ENCODE measurements around the gene CCNL2. TPM values are rescaled to one million over a fixed set of nuclear protein-coding genes. Genes with fewer than 3 reads are reported as not detected.
A peak's percentile ranks its signal among the peaks of the same experiment; 100 is the strongest.
"Not testable (repeated sequence)": the region's sequence is repeated elsewhere in the genome, so short reads cannot be mapped to it uniquely, and the experiment has no call there.

Gene CCNL2
- polyA plus RNA-seq, 3 donors from 2014 or later, result 16.7 to 34.6 (median 22.0) TPM

DNA sequence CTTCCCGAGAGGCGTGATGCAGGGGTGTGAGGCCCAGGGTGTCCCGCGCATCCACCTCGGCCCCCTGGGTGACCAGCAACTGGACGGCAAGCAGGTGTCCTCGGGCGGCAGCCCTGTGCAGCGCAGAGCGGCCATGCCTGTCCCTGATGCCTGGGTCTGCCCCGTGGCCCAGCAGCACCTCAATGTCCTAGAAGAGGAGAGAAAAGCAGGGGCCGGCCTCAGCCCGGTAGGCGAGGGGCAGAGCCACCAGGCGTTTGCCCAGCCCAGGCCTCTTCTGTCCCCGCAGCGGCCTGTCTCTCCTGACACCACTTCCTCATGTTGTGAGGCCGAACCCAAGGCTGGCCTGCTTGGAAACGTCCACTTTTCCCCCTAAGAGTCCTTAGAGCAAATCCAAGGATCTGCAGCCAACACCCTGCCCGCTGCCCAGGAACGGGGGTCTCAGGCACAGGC is 20.3 kb upstream of the CCNL2 start:
- DNase-seq, result no peak
- no peaks in the 10 kb centered on the region for H3K9me3 Mint-ChIP-seq
- no peak overlapping the region for H3K27ac Mint-ChIP-seq

DNA sequence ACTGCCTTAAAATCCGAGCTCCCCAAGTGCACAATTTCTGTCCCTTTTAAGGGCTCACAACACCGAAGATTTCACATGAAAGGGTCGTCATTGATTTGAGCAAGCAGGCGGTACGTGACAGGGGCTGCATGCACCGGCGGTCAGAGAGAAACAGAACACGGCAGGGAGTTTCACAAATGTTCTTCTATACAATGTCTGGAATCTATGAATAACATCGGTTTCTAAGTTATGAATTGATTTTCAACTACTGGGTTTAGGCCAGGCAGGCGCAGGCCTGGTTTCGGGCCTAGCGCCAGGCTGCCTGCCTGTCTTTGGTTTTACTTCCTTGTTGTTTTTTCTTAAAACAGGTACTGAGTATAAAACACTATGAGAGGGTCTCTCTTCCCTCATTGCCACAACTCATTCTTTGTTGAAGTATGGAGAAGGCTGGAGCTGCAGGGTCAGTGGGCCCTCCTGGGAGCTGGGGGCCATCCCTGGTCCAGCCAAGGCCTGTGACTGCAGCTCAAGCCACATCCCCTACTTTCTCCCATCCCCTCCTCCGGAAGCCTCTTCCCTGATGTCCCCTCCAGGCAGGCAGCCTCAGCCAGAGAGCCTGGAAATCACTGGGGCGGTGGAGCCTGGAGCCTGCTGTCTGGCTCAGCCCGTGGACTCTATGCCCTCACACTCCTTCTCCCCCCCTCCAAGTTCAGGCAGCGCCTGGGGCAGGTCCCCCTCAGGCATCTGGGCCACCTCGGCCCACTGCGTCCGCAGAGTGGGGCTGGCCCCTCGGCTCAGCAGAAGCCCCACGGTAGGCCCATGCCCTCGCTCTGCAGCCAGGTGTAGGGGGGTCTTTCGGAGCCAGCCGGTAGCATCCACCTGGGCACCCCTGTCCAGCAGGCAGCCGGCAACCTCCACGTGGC is 19.6 kb upstream of the CCNL2 start:
- Mint-ChIP-seq H3K27ac (no peak overlapping the region), H3K27me3 (ENCODE audit: low read depth in 3 of 3) (peaks cover 3 to 11% (median 6%) of the 10 kb centered on the region in 3 donors), H3K4me1 (no peaks in the 10 kb centered on the region), H3K9me3 (no peaks in the 10 kb centered on the region), H3K36me3 (no peaks in the 10 kb centered on the region), H3K4me3 (no peak overlapping the region)
- DNase-seq, result no peak

More for the DNA sequence above, 20.3 kb upstream of the CCNL2 start:
- peaks cover 3 to 11% (median 8%) of the 10 kb centered on the region in 3 donors for H3K27me3 Mint-ChIP-seq (ENCODE audit: low read depth in 3 of 3)
- no peaks in the 10 kb centered on the region for H3K4me1 Mint-ChIP-seq
- no peaks in the 10 kb centered on the region for H3K36me3 Mint-ChIP-seq
- H3K4me3 Mint-ChIP-seq, result no peak overlapping the region

DNA sequence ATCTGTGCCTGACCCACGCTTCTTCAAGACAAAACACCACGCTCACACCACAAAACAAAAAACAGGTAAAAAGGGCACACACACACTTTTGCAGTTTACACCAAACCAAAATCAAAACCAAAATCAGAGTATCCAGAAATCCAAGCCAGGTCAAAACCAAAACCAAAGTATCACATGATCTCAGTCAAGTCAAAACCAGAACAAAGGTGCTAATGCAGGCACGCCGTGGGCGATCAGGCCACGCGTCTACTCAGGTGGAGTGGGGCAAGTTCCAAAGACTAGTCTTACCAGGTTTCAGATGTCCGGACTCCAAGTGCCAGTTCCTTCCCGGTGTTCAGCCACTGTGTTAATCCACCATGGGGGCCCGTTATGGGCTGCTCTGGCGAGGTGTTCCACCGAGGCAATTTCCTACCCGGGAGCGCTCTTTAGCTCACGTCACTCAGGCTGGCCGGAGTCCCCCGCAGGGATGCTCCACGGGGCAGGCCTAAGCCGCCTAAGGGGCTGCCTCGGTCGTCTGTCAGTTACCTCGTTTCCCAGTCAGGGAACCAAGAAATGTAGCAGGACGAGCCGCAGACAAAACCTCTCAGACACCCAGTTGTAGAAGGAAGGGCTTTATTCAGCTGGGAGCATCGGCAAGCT is 18.8 kb upstream of the CCNL2 start:
- peak overlapping the region in 1 of 6 donors; percentile 15 for H3K27ac Mint-ChIP-seq
- DNase-seq; H3K36me3 Mint-ChIP-seq; H3K9me3 Mint-ChIP-seq; H3K4me1 Mint-ChIP-seq; H3K27me3 Mint-ChIP-seq (ENCODE audit: low read depth in 3 of 3); H3K4me3 Mint-ChIP-seq: not testable (repeated sequence)

DNA sequence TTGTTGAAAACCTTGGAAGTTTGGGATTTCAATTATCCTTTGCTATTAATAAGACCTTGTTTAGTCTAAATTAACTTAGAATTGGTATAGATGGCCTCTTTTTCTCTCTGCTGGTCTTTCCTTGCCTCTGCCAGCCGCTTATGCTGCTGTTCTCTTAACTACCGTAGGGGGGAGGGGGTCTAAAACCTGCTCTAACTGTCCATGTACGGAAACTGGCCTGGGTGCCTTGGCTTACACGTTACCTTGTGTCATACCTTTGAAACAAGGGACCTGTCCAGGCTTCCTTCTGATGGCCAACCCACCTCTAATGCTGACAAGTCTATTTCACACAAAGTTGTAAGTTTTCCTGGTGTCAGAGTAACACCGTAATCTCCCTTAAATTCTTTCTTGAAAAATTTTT is 18.3 kb upstream of the CCNL2 start:
- not testable (repeated sequence) for DNase-seq; H3K4me1 Mint-ChIP-seq; H3K9me3 Mint-ChIP-seq; H3K4me3 Mint-ChIP-seq; H3K36me3 Mint-ChIP-seq; H3K27me3 Mint-ChIP-seq (ENCODE audit: low read depth in 3 of 3); H3K27ac Mint-ChIP-seq

DNA sequence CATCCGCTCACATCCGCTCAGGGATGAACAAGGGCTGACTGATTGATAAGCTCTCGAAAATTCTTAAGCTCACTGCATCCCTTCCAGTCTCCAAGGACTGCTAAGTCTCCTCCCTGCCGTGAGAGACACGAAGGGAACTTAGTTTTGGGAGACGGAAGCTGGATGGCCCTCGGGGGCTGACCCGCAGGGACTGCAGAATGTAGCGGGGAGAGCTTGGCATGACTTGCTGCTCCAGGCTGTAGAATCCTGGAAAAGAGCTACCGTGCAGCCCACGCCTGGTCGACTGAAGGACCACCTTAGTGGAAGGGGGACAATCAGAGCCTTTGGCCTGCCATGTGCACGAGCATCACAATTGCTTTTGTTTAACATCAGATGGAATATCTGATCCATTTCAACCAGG is 16.6 kb upstream of the CCNL2 start:
- Mint-ChIP-seq H3K36me3 (no peaks in the 10 kb centered on the region), H3K4me1 (no peaks in the 10 kb centered on the region), H3K9me3 (peaks cover 0 to 2% (median 0%) of the 10 kb centered on the region in 6 donors), H3K27ac (no peak overlapping the region), H3K27me3 (ENCODE audit: low read depth in 3 of 3) (peaks cover 0 to 6% (median 6%) of the 10 kb centered on the region in 3 donors), H3K4me3 (no peak overlapping the region)
- no peak for DNase-seq

DNA sequence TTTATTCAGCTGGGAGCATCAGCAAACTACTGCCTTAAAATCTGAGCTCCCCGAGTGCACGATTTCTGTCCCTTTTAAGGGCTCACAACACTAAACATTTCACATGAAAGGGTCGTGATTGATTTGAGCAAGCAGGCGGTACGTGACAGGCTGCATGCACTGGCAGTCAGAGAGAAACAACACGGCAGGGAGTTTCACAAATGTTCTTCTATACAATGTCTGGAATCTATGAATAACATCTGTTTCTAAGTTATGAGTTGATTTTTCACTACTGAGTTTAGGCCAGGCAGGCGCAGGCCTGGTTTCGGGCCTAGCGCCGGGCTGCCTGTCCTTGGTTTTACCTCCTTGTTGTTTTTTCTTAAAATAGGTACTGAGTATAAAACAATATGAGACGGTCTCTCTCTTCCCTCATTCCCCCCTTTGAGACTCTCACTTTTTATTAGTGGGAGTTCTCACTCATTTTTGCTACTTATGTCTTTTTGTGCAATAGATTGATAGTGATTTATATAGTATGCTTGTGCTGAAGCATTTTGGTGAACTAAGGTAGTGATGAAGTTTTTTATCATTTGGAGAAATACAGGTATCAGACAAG is 13.3 kb upstream of the CCNL2 start:
- DNase-seq; H3K27me3 Mint-ChIP-seq (ENCODE audit: low read depth in 3 of 3); H3K27ac Mint-ChIP-seq; H3K9me3 Mint-ChIP-seq; H3K36me3 Mint-ChIP-seq; H3K4me3 Mint-ChIP-seq: not testable (repeated sequence)
- H3K4me1 Mint-ChIP-seq, result peaks cover 7 to 11% of the 10 kb centered on the region in 2 donors

DNA sequence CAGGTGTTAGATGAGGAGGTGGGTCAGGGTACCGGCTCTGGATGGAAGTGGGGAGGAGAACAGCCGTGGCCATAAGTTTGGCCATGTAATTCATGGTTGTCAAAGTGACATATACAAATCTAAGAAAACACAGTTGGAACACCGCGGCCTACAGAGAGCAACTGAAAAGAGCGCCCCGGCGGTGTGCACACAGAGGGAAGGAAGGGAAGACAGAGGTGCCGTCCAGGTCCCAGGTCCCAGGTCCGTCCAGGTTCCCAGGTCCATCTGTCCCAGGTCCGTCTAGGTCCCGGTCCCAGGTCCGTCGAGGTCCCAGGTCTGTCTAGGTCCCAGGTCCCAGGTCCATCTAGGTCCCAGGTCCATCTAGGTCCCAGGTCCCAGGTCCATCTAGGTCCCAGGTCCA is 12.5 kb upstream of the CCNL2 start:
- peaks cover 0 to 2% (median 0%) of the 10 kb centered on the region in 6 donors for H3K9me3 Mint-ChIP-seq
- peaks cover 0 to 5% (median 5%) of the 10 kb centered on the region in 3 donors for H3K27me3 Mint-ChIP-seq (ENCODE audit: low read depth in 3 of 3)
- no peak overlapping the region for H3K4me3 Mint-ChIP-seq
- H3K4me1 Mint-ChIP-seq, result peaks cover 7 to 15% of the 10 kb centered on the region in 2 donors
- no peaks in the 10 kb centered on the region for H3K36me3 Mint-ChIP-seq
- H3K27ac Mint-ChIP-seq, result no peak overlapping the region
- no peak for DNase-seq

DNA sequence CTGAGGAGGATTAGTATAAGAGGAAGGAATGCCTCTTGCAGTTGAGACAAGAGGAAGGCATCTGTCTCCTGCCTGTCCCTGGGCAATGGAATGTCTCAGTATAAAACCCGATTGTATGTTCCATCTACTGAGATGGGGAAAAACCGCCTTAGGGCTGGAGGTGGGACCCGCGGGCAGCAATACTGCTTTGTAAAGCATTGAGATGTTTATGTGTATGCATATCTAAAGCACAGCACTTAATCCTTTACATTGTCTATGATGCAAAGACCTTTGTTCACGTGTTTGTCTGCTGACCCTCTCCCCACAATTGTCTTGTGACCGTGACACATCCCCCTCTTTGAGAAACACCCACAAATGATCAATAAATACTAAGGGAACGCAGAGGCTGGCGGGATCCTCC is 11.1 kb upstream of the CCNL2 start:
- not testable (repeated sequence) for H3K27me3 Mint-ChIP-seq (ENCODE audit: low read depth in 3 of 3); H3K9me3 Mint-ChIP-seq; DNase-seq; H3K27ac Mint-ChIP-seq; H3K4me3 Mint-ChIP-seq; H3K36me3 Mint-ChIP-seq
- peaks cover 20 to 27% of the 10 kb centered on the region in 2 donors for H3K4me1 Mint-ChIP-seq

DNA sequence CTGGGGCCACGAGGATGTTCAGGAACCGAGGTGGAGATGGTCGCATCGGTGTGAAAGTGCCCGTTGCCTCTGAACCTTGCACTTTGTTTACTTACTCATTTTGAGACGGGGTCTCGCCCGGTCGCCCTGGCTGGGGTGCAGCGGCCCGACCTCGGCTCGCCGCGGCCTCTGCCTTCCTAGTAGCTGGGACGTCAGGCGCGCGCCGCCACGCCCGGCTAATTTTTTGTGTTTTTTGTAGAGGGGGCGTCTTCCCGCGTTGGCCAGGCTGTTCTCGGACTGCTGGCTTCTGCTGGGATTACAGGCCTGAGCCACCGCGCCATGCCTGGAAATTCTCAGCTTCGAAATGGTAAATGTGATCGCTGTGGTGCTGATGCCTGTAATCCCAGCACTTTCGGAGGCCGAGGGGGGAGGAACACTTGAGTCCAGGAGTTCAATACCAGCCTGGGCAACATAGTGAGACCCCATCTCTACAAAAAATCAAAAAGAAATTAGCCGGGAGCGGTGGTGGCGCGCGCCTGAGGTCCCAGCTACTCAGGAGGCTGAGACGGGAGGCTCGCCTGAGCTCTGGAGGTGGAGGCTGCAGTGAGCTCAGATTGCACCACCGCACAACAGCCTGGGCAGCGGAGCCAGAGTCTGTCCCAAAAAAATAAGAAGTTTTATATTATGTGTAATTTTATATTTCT is 8.6 kb upstream of the CCNL2 start:
- peaks cover 26 to 33% of the 10 kb centered on the region in 2 donors for H3K4me1 Mint-ChIP-seq
- peaks cover 5 to 9% (median 5%) of the 10 kb centered on the region in 3 donors for H3K27me3 Mint-ChIP-seq (ENCODE audit: low read depth in 3 of 3)
- H3K36me3 Mint-ChIP-seq, result peaks cover 5 to 10% (median 7%) of the 10 kb centered on the region in 3 donors
- peak overlapping the region; percentile 74 to 93 (median 93) for H3K4me3 Mint-ChIP-seq
- DNase-seq, result no peak
- H3K9me3 Mint-ChIP-seq, result peaks cover 0 to 2% (median 0%) of the 10 kb centered on the region in 6 donors
- H3K27ac Mint-ChIP-seq, result peak overlapping the region; percentile 70 to 89 (median 82)

DNA sequence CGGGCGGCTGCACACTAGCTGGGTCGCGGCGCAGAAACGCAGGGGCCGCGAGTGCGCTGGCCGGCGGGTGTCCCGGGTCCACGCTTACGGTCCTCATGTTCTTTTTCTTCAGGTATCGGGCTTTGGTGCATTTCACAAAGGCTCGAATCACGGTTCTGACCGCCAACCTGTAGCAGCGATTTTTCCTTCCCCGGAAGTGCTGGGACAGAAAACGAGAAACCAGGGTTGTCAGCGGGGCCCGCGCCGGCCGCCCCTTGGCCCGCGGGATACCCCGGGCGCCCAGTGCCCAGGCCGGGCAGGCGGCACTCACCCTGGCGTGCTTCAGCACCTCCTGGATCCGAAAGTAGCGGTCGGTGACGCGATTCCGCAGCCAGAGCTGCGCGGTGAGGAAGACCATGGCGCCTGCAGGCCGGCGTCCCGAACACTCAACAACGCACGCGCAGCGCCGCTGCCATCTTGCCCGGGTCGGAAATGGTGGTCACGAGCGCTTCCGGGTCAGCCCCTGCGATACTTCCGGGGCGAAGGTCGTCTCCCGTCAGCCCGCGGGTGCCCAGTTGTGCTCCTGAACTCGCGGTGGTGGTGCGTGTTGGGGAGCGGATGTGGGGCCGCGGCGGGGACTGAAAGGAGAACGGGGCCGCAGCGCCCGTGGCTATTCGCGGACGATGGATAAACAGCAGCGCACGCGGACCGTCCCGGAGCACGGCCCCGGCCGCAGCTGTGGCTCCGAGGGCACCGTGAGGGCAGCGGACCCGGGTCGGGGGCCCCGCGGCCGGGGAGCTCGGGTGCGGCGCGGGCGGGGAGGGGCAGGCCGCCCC is 7.9 kb upstream of the CCNL2 start, which contains the start of gene MRPL20:
MRPL20 (minus strand) TSS at position 473 of the 815 bp plus-strand sequence; CDS start at position 397, 76 bp downstream.
- Mint-ChIP-seq H3K27ac (peak within 1 kb of the TSS; percentile 76 to 94 (median 91)), H3K4me1 (peaks cover 26 to 36% of the 10 kb centered on the region in 2 donors)

DNA sequence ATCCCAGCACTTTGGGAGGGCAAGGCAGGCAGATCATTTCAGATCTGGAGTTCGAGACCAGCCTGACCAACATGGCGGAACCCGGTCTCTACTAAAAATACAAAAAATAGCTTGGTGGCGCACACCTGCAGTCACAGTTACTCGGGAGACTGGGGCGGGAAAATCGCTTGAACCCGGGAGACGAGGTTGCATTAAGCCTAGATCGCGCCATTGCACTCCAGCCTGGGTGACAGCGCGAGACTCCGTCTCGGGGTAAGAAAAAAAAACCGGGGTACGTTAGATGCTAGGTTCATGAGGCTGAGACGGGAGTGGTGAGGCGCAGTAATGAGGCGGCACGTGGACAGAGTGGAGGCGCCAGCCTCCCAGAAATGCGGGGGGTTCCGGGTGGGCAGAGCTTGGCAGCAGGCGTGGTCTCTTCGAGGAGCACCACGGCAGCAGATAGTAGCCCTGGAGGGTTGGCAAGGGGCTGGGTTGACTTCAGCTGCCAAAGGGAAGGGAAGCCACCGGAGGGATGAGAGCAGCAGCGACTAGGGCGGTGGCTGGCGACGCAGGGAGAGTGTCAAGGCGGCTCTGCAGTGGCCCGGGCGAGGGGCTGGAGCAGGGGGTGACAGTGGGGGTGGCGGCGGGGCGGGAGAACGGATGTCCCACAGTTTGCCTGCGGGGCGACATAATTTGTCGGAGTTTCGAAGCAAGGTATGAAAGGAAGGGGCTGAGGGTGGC is 7.1 kb upstream of the CCNL2 start:
- no peaks in the 10 kb centered on the region for H3K9me3 Mint-ChIP-seq
- peaks cover 7 to 21% (median 10%) of the 10 kb centered on the region in 3 donors for H3K36me3 Mint-ChIP-seq
- peaks cover 28 to 43% of the 10 kb centered on the region in 2 donors for H3K4me1 Mint-ChIP-seq
- H3K4me3 Mint-ChIP-seq, result peak overlapping the region; percentile 91 to 94 (median 93)
- peak overlapping the region; percentile 52 to 93 (median 86) for H3K27ac Mint-ChIP-seq
- peaks cover 5 to 12% (median 7%) of the 10 kb centered on the region in 3 donors for H3K27me3 Mint-ChIP-seq (ENCODE audit: low read depth in 3 of 3)
- DNase-seq, result no peak

More for the DNA sequence above, 7.9 kb upstream of the CCNL2 start, which contains the start of gene MRPL20:
- Mint-ChIP-seq H3K36me3 (peaks cover 7 to 15% (median 9%) of the 10 kb centered on the region in 3 donors), H3K4me3 (peak within 1 kb of the TSS; percentile 91 to 94 (median 93)), H3K9me3 (no peaks in the 10 kb centered on the region), H3K27me3 (ENCODE audit: low read depth in 3 of 3) (peaks cover 5 to 10% (median 5%) of the 10 kb centered on the region in 3 donors)
- peak; percentile 95 to 96 (median 95) for DNase-seq

DNA sequence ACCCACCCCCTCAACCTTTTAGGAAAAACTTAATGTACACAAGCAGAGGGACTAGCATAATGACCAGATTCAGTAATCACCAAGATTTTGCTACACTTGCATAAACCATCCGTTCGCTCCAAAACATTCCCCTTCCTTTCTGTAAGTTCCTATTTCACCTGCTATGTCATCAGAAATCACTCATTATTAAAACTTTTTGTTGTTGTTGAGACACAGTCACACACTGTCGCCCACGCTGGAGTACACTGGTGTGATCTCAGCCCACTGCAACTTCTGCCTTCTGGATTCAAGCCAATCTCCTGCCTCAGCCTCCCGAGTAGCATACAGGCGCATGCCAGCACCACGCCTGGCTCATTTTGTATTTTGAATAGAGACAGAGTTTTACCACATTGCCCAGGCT is 4.5 kb upstream of the CCNL2 start:
- Mint-ChIP-seq H3K27ac (peak overlapping the region in 4 of 6 donors; percentile 59 to 80 (median 67)), H3K27me3 (ENCODE audit: low read depth in 3 of 3) (peaks cover 12 to 18% (median 14%) of the 10 kb centered on the region in 3 donors), H3K4me1 (peaks cover 47 to 59% of the 10 kb centered on the region in 2 donors), H3K4me3 (peak overlapping the region in 3 of 5 donors; percentile 18 to 68 (median 56)), H3K9me3 (no peaks in the 10 kb centered on the region), H3K36me3 (peaks cover 7 to 24% (median 10%) of the 10 kb centered on the region in 3 donors)
- DNase-seq, result no peak
